Measurements from ENCODE around the gene ACAP2. TPM values are rescaled to one million over a fixed set of nuclear protein-coding genes. Genes with fewer than 3 reads are reported as not detected.
A peak's percentile ranks its signal among the peaks of the same experiment; 100 is the strongest.

The ACAP2 gene
- total and polyA plus RNA-seq, 2 donors (not counting 1 experiment from before 2014, with no cell fraction given): 33.7 to 86.5 TPM

DNA sequence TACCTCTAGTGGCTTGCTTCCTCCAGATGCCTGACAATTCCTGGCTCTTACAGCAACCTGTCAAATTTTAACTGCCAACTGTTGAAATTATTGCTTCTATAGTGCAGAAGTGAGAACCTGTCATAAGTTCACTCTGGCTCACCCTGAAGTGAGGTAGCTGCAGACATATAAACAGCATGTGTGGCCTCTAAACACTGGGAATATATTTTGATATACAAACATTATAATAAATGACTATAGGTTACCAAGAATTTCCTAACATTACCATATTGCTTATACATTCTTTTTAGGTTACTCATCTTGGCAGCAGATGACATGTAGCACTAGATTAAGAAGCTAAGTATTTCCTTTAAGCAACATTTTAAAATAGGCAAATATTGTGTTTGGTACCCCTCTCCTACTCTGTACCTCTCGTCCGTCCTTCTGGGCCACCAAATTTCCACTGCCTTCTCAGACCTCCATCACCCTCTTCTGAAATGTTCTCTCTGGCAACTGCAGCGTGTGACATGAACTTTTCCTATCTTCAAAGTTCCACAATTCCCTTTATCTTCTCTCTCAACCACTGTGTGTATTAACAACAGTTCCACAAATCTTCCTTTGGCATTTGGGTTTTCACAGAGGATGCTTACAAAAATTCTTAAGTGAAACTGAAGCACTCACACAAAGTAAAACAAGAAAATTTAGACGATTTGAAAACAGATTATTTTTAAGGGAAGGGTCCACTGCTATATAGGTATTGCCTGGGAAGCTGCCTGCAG lies 156.5 kb downstream of the ACAP2 start:
- Histone ChIP-seq H3K4me3 (replicated peaks in 1 of 4; ENCODE audit: control extremely low read depth in 1 of 4, insufficient read depth in 1 of 4, low read depth in 3 of 4, low read length in 4 of 4) (no peak overlapping the region), H3K79me2 (ENCODE audit: control insufficient read depth, insufficient read depth, low read length) (no peaks in the 10 kb centered on the region), H3K27ac (ENCODE audit: insufficient read depth, low read length) (peak overlapping the region; percentile 13), H3K9ac (ENCODE audit: insufficient read depth, low read length) (no peak overlapping the region), H3K4me1 (ENCODE audit: control insufficient read depth, extremely low read depth, insufficient read depth, low read length) (peaks cover 8% of the 10 kb centered on the region), H3K27me3 (ENCODE audit: control insufficient read depth, insufficient read depth, low read length) (no peaks in the 10 kb centered on the region), H3K4me2 (ENCODE audit: extremely low read depth, insufficient read depth, low read length) (peak overlapping the region; percentile 49), H2AFZ (ENCODE audit: low read length) (no peak overlapping the region), H3K9me3 (ENCODE audit: control insufficient read depth, insufficient read depth, low read depth, low read length) (no peaks in the 10 kb centered on the region), H3K36me3 (ENCODE audit: control insufficient read depth, insufficient read depth, low read length) (peaks cover 1% of the 10 kb centered on the region), H4K20me1 (ENCODE audit: control insufficient read depth, extremely low read depth, insufficient read depth, low read length) (no peaks in the 10 kb centered on the region)
- peak; percentile 55 to 91 for DNase-seq (ENCODE audit: low read depth in 2 of 2)
- no peak for TF ChIP-seq EZH2 (IDR thresholded peaks at IDR 0.05; ENCODE audit: low read length, missing control alignments)
- no peak for TF ChIP-seq CTCF (conservative IDR thresholded peaks at IDR 0.05 in 1 of 2, IDR thresholded peaks at IDR 0.05 in 1 of 2; ENCODE audit: low read depth in 1 of 2, low read length in 2 of 2)

DNA sequence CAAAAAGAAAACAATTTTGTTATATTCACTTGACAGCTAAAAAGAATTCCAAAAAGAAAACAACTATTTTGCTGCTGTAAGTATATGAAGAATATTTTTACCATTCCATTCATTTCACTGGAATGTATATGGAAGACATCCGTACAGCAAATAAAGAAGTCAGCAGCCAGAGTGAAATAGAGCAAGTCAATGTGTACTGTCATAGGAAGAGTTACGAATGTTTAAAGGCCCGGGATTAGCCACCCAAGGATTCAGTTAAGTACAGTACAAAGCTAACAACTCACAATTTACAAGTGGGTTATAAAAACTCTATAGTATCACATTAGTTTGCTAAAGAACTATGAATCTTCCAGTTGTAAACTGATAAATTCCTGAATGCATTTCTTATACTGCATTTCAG lies 157.4 kb downstream of the ACAP2 start:
- TF ChIP-seq CTCF (conservative IDR thresholded peaks at IDR 0.05 in 1 of 2, IDR thresholded peaks at IDR 0.05 in 1 of 2; ENCODE audit: low read depth in 1 of 2, low read length in 2 of 2) (no peak), EZH2 (IDR thresholded peaks at IDR 0.05; ENCODE audit: low read length, missing control alignments) (no peak)
- H4K20me1 ChIP-seq (ENCODE audit: control insufficient read depth, extremely low read depth, insufficient read depth, low read length): no peaks in the 10 kb centered on the region
- no peaks in the 10 kb centered on the region for H3K9me3 ChIP-seq (ENCODE audit: control insufficient read depth, insufficient read depth, low read depth, low read length)
- no peak overlapping the region for H3K27ac ChIP-seq (ENCODE audit: insufficient read depth, low read length)
- no peaks in the 10 kb centered on the region for H3K27me3 ChIP-seq (ENCODE audit: control insufficient read depth, insufficient read depth, low read length)
- H3K36me3 ChIP-seq (ENCODE audit: control insufficient read depth, insufficient read depth, low read length): peaks cover 1% of the 10 kb centered on the region
- H3K4me3 ChIP-seq (replicated peaks in 1 of 4; ENCODE audit: control extremely low read depth in 1 of 4, insufficient read depth in 1 of 4, low read depth in 3 of 4, low read length in 4 of 4): no peak overlapping the region
- no peak overlapping the region for H2AFZ ChIP-seq (ENCODE audit: low read length)
- H3K4me2 ChIP-seq (ENCODE audit: extremely low read depth, insufficient read depth, low read length): no peak overlapping the region
- no peak for DNase-seq (ENCODE audit: low read depth in 2 of 2)
- H3K79me2 ChIP-seq (ENCODE audit: control insufficient read depth, insufficient read depth, low read length): no peaks in the 10 kb centered on the region
- H3K4me1 ChIP-seq (ENCODE audit: control insufficient read depth, extremely low read depth, insufficient read depth, low read length): peaks cover 8% of the 10 kb centered on the region
- H3K9ac ChIP-seq (ENCODE audit: insufficient read depth, low read length): no peak overlapping the region

- no peak overlapping the region for H3K27ac ChIP-seq (ENCODE audit: insufficient read depth, low read length)
- H3K9ac ChIP-seq (ENCODE audit: insufficient read depth, low read length): no peak overlapping the region
- no peak overlapping the region for H3K4me3 ChIP-seq (replicated peaks in 1 of 4; ENCODE audit: control extremely low read depth in 1 of 4, insufficient read depth in 1 of 4, low read depth in 3 of 4, low read length in 4 of 4)
- no peak overlapping the region for H2AFZ ChIP-seq (ENCODE audit: low read length)
- TF ChIP-seq EZH2 (IDR thresholded peaks at IDR 0.05; ENCODE audit: low read length, missing control alignments) (no peak), CTCF (conservative IDR thresholded peaks at IDR 0.05 in 1 of 2, IDR thresholded peaks at IDR 0.05 in 1 of 2; ENCODE audit: low read depth in 1 of 2, low read length in 2 of 2) (no peak)
- H3K36me3 ChIP-seq (ENCODE audit: control insufficient read depth, insufficient read depth, low read length): peaks cover 1% of the 10 kb centered on the region
- H3K27me3 ChIP-seq (ENCODE audit: control insufficient read depth, insufficient read depth, low read length): no peaks in the 10 kb centered on the region
- H3K79me2 ChIP-seq (ENCODE audit: control insufficient read depth, insufficient read depth, low read length): no peaks in the 10 kb centered on the region
- no peaks in the 10 kb centered on the region for H4K20me1 ChIP-seq (ENCODE audit: control insufficient read depth, extremely low read depth, insufficient read depth, low read length)
- no peak for DNase-seq (ENCODE audit: low read depth in 2 of 2)
- no peak overlapping the region for H3K4me2 ChIP-seq (ENCODE audit: extremely low read depth, insufficient read depth, low read length)
- no peaks in the 10 kb centered on the region for H3K9me3 ChIP-seq (ENCODE audit: control insufficient read depth, insufficient read depth, low read depth, low read length)
- H3K4me1 ChIP-seq (ENCODE audit: control insufficient read depth, extremely low read depth, insufficient read depth, low read length): peaks cover 8% of the 10 kb centered on the region
These were observed 158.0 kb downstream of the ACAP2 start for GRCh38 chr3:195284842-195285241.

Measured in fibroblast of lung (primary cell).